Endothelial cell (in vitro differentiated cells): ENCODE results near the gene P4HTM. TPM values are rescaled to one million over a fixed set of nuclear protein-coding genes. Genes with fewer than 3 reads are reported as not detected.
A peak's percentile ranks its signal among the peaks of the same experiment; 100 is the strongest.

Experiments used
- DNase-seq: peaks from one replicate; pipeline ENCODE4 v3.0.0; 2021; ENCODE audit warnings: low spot score
- H3K27ac Mint-ChIP-seq: one replicate; pipeline ENCODE4 v1.8.0; 2021; ENCODE audit warnings: mixed read lengths, inconsistent platforms; ENCODE audit not compliant: unreplicated experiment
- H3K27me3 Mint-ChIP-seq: one replicate; pipeline ENCODE4 v1.8.0; 2021; ENCODE audit warnings: mild to moderate bottlenecking, moderate library complexity, mixed read lengths, inconsistent platforms; ENCODE audit not compliant: unreplicated experiment
- H3K36me3 Mint-ChIP-seq: one replicate; pipeline ENCODE4 v1.8.0; 2021; ENCODE audit warnings: mild to moderate bottlenecking, low read depth, mixed read lengths, inconsistent platforms; ENCODE audit not compliant: unreplicated experiment
- H3K4me1 Mint-ChIP-seq: one replicate; pipeline ENCODE4 v1.8.0; 2021; ENCODE audit warnings: mild to moderate bottlenecking, mixed read lengths, inconsistent platforms; ENCODE audit not compliant: unreplicated experiment
- H3K4me3 Mint-ChIP-seq: one replicate; pipeline ENCODE4 v1.8.0; 2021; ENCODE audit warnings: mild to moderate bottlenecking, mixed read lengths, inconsistent platforms; ENCODE audit not compliant: unreplicated experiment
- H3K9me3 Mint-ChIP-seq: one replicate; pipeline ENCODE4 v1.8.0; 2021; ENCODE audit warnings: mixed read lengths, inconsistent platforms; ENCODE audit not compliant: unreplicated experiment
- CTCF ChIP-seq: fragments of 200-600 bp; sonication (generic); IDR thresholded peaks from one replicate; pipeline ENCODE4 v1.5.0; 2021; ENCODE audit warnings: antibody characterized with exemption; ENCODE audit not compliant: unreplicated experiment
- total RNA-seq: library from RNA; stranded (reverse); fragmentation: NEBNext Ultra II Directional; extraction: Animal tissue kit (Norgen Biotek cat#: 25700); gene quantifications from one replicate; pipeline ENCODE4 v1.2.1, GENCODE V29; 2021; ENCODE audit not compliant: unreplicated experiment

P4HTM gene
- total RNA-seq, 1 donor from 2014 or later = 9.3 TPM

- Mint-ChIP-seq H3K27me3 (peaks cover 1% of the 10 kb centered on the region), H3K4me3 (no peak overlapping the region), H3K9me3 (no peaks in the 10 kb centered on the region), H3K4me1 (peaks cover 6% of the 10 kb centered on the region), H3K27ac (no peak overlapping the region), H3K36me3 (peaks cover 23% of the 10 kb centered on the region)
- no peak for TF ChIP-seq CTCF
- no peak for DNase-seq
These were observed 42.7 kb downstream of the P4HTM start for GRCh38 chr3:49032646-49033304.

GRCh38 chr3:49034650-49035049 is 44.6 kb downstream of the P4HTM start:
- Mint-ChIP-seq H3K4me1 (no peaks in the 10 kb centered on the region), H3K27me3 (peaks cover 1% of the 10 kb centered on the region), H3K9me3 (no peaks in the 10 kb centered on the region), H3K27ac (no peak overlapping the region), H3K36me3 (peaks cover 23% of the 10 kb centered on the region), H3K4me3 (peak overlapping the region; percentile 26)
- DNase-seq = no peak
- TF ChIP-seq CTCF = no peak

- Mint-ChIP-seq H3K36me3 (peaks cover 23% of the 10 kb centered on the region), H3K27ac (no peak overlapping the region), H3K27me3 (peaks cover 1% of the 10 kb centered on the region), H3K4me3 (no peak overlapping the region), H3K9me3 (no peaks in the 10 kb centered on the region), H3K4me1 (no peaks in the 10 kb centered on the region)
- no peak for TF ChIP-seq CTCF
- DNase-seq = no peak
These were observed 45.2 kb downstream of the P4HTM start for GRCh38 chr3:49035281-49035680.

- peaks cover 6% of the 10 kb centered on the region for H3K27me3 Mint-ChIP-seq
- H3K4me3 Mint-ChIP-seq = no peak overlapping the region
These were observed 63.5 kb downstream of the P4HTM start for GRCh38 chr3:49053543-49053942.

More at GRCh38 chr3:49053543-49053942, 63.5 kb downstream of the P4HTM start:
- TF ChIP-seq CTCF = no peak
- H3K27ac Mint-ChIP-seq = no peak overlapping the region
- peaks cover 3% of the 10 kb centered on the region for H3K4me1 Mint-ChIP-seq
- H3K36me3 Mint-ChIP-seq = peaks cover 40% of the 10 kb centered on the region
- DNase-seq = no peak
- no peaks in the 10 kb centered on the region for H3K9me3 Mint-ChIP-seq
